ENCODE measurements around the gene SEMG2.

The SEMG2 gene, protein sequence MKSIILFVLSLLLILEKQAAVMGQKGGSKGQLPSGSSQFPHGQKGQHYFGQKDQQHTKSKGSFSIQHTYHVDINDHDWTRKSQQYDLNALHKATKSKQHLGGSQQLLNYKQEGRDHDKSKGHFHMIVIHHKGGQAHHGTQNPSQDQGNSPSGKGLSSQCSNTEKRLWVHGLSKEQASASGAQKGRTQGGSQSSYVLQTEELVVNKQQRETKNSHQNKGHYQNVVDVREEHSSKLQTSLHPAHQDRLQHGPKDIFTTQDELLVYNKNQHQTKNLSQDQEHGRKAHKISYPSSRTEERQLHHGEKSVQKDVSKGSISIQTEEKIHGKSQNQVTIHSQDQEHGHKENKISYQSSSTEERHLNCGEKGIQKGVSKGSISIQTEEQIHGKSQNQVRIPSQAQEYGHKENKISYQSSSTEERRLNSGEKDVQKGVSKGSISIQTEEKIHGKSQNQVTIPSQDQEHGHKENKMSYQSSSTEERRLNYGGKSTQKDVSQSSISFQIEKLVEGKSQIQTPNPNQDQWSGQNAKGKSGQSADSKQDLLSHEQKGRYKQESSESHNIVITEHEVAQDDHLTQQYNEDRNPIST

DNA sequence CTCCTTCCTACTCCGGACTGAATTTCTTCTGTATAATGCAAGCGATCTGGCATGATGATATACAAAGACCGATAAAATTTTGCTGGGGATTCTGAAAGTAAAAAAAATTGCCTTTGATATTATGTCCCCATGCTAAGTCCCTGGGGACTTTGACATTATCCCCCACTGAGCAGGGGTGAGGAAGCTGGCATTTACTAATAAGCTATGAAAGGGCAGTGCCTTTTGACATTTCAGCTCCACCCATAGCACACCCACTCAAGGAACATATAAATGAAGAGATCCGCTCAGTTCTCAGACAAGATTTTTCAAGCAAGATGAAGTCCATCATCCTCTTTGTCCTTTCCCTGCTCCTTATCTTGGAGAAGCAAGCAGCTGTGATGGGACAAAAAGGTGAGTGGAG is at the start of gene SEMG2:
Gene SEMG2, plus strand, starts transcription at position 298 of the 400 bp plus-strand sequence. Its CDS starts 17 bp downstream, at position 315.
- no peak for DNase-seq

DNA sequence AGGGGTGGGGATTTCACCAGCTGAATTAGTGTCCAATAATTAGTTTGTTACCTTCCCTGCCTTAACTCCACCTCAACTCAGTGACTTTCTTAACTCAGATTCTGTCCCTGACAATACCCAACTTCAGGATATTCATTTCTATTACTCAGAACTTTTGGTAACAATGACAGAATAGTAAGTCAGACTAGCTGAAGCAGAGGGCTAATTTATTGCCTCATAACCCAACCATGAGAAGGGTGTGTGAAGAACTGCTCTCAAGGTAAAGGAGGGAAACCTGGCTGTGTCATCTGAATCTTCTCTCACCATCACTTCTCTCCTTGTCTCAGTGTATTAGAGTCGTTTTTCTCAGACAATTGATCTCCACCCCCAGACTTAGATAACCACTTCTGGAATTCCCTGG is 47.7 kb upstream of the SEMG2 start:
- no peak for DNase-seq

GRCh38 chr20:45174434-45175364 is 46.5 kb upstream of the SEMG2 start, which contains the start of gene PI3:
TSS of gene PI3 (plus strand) at chr20:45174902. CDS start at chr20:45174923, 21 bp downstream.
- DNase-seq, result no peak

DNA sequence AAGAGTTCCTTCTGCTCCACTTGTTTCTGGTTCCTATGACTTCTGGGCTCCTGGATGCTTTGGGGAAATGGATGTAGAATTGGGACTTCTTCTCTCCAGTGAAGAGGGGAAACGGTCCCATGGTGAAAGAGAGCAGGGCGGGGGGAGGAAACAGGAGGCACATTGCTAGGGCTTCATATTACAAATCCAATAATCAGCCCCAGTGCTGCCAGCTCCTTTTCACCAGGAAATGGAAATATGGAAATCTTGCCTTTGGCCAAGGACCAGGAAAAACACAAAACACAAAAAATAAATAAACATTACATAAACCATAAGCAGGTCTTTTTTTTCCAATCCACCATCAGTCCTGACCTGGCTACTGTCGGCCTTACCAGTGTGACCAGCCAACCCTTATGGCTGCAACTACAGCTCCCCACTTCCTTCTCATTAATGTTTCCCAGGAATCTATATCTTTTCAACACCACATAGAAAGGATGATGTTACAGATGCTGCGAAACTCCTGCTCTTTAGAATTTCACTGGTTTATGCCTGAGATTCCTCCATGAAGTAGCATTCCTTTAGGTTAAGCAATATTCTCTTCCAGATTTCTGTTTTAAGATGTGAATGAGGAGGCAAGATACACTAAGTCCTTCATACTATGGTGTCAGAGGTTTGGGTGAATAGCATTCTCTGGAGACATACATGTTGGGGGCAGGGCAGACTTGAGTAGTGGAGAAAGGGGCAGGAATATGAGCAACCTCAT is 44.5 kb upstream of the SEMG2 start:
- DNase-seq, result no peak

GRCh38 chr20:45179166-45179565 is 42.0 kb upstream of the SEMG2 start:
- DNase-seq, result no peak

GRCh38 chr20:45181639-45182038 is 39.5 kb upstream of the SEMG2 start:
- DNase-seq, result no peak

- DNase-seq, result no peak
These were observed 38.1 kb upstream of the SEMG2 start for GRCh38 chr20:45183084-45183483.

DNA sequence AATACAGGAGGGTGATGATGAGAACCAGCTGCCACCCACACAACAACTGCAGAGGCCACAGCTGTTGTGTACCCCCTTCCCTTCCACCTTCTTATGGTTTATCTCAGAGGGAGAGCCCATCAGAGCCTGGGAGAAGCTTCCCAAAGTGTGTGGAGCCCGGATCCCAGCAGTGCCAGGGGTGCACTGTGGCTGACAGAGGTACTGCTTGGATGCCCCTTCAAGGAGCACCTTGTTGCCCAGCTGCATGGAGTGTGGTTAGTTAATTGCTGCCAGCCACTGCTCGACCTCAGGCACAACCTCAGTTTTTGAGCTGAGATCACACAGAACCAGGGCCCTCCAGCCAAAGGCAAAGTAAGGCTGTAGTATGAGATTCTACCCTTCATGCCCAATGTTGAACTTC is 33.5 kb upstream of the SEMG2 start:
- no peak for DNase-seq

GRCh38 chr20:45189067-45189609 is 32.0 kb upstream of the SEMG2 start:
- no peak for DNase-seq

GRCh38 chr20:45189861-45190260 is 31.3 kb upstream of the SEMG2 start:
- DNase-seq, result no peak

GRCh38 chr20:45191926-45192325 is 29.2 kb upstream of the SEMG2 start:
- no peak for DNase-seq

- no peak for DNase-seq
These were observed 27.8 kb upstream of the SEMG2 start for GRCh38 chr20:45193331-45193730.

- DNase-seq, result peak; percentile 5
These were observed 14.4 kb upstream of the SEMG2 start, which contains the start of gene SEMG1 for GRCh38 chr20:45206725-45207124. TSS of gene SEMG1 (plus strand) at chr20:45207033. CDS start at chr20:45207054, 21 bp downstream.

- DNase-seq, result no peak
These were observed 11.2 kb upstream of the SEMG2 start for GRCh38 chr20:45209924-45210323.

DNA sequence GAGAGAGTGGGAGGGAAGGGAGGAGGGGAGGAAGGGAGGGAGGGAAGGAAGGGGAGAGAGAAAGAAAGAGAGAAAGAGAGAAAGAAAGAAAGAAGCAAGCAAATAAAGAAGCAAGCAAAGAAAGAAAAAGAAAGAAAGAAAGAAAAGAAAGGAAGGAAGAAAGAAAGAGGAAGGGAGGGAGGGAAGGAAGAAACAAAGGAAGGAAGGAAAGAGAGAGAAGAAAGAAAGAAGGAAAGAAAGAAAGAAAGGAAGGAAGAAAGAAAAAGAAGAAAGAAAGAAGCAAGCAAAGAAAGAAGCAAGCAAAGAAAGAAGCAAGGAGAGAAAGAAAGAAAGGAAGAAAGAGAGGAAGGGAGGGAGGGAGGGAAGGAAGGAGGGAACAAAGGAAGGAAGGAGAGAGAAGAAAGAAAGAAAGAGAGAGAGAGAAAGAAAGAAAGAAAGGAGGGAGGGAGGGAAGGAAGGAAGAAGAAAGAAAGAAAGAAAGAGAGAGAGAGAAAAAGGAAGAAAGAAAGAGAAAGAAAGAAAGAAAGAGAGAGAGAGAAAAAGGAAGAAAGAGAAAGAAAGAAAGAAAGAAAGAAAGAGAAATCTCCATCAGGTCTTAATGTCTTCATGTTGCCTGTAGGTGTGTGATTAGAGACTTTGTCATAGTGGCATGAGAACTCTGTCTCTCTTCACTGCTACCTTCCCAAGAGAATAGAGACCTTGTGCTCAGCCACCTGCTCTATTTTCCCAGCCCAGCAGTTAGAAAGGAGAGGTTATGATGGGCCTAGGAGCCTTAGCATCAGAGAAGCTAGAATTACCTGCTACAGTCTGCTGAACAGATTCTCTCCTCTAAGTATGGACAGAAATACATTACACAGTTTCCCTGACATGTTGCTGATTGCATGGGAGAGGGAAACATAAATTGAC is 9.4 kb upstream of the SEMG2 start:
- DNase-seq, result no peak

DNA sequence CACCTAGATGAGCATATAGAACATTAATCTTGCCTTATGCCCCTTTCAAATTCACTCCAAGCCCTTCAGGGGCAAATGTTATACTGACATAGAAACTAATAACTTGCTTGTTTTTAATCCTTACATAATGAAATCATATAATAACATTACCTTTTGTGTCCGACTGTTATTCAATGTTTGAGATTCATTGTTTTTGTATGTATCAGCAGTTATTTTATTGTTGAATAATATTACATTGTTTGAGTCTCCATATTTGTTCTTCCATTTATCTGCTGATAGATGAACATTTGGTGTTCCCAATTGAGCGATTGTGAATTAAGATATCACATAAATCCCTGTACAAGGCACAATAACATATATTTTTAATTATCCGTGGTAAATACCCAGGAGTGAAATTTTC is 8.3 kb upstream of the SEMG2 start:
- DNase-seq, result no peak

- DNase-seq, result no peak
These were observed 3.0 kb upstream of the SEMG2 start for GRCh38 chr20:45218124-45218523.

GRCh38 chr20:45218636-45219035 is 2.5 kb upstream of the SEMG2 start:
- no peak for DNase-seq

DNA sequence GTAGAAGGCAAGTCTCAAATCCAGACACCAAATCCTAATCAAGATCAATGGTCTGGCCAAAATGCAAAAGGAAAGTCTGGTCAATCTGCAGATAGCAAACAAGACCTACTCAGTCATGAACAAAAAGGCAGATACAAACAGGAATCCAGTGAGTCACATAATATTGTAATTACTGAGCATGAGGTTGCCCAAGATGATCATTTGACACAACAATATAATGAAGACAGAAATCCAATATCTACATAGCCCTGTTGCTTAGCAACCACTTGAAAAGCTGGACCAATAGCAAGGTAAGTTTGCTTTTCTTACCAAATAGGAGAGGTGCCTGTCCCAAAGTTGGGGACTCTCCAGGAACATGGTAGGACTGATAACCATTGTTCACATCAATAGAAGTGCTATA is 2.0 kb downstream of the SEMG2 start:
- DNase-seq, result no peak

DNA sequence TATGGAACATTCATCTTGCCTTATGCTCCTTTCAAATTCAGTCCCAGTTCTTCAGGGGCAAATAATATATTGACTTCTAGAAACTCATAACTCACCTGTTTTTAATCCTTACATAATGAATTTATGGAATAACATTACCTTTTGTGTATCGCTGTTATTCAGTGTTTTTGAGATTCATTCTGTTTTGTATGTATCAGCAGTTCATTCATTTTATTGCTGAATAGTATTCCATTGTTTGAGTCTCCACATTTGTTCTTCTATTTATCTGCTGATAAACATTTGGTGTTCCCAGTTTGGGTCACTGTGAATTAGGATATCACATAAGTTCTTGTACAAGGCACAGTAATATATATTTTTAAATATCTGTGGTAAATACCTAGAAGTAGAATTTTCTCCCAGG is 5.1 kb downstream of the SEMG2 start:
- DNase-seq, result no peak

All from OCI-M1 (cell line).